CD4-positive, alpha-beta T cell treated with Interleukin-2 at 100 ng/mL for 4 hours (primary cell): Measurements from ENCODE around the gene CEP19.
A peak's percentile ranks its signal among the peaks of the same experiment; 100 is the strongest.
"Not testable (repeated sequence)": the region's sequence is repeated elsewhere in the genome, so short reads cannot be mapped to it uniquely, and the experiment has no call there.

Source experiments
- DNase-seq: peaks from one replicate; pipeline ENCODE4 v3.0.0-alpha.2; 2020; ENCODE audit warnings: low spot score

CEP19 gene, protein sequence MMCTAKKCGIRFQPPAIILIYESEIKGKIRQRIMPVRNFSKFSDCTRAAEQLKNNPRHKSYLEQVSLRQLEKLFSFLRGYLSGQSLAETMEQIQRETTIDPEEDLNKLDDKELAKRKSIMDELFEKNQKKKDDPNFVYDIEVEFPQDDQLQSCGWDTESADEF

DNA sequence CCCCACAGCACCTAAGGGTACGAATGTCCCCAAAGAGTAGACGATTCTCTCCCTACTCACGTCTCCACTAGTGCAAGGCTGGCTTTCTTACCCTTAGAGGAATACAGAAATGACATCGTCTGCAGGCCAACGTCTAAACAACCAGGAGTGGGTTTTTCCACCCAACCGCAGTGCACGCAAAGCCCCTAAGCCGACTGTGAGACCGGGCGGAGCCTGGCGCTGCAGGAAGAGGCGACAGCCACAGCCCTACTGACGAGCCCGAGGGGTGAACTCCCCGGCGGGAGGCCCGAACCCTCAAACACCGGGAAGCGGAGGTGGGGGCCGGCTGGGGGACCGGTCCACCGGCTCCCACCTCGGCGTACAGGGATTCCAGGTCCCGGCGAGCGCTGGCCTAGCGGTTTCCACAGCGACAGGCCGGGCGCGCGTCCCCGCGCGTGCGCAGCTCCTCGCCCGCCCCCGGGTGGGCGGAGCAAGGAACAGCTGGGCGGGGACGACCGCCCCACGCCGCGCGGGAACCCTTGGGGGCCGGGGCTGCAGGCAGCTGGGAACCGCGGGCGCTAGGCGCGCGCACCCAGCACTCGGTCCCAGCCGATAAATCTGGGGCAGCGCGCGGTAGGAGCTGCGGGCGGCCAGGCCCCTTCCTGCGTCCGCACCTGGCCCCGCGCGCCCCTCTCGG, at the start of gene CEP19, which contains the start of gene PIGX:
CEP19 (minus strand) TSS at position 413 of the 676 bp plus-strand sequence. CDS start 3,593 bp downstream, outside the sequence.
PIGX (plus strand) TSS at position 540 of the 676 bp plus-strand sequence.
- DNase-seq: peak; percentile 92

DNA sequence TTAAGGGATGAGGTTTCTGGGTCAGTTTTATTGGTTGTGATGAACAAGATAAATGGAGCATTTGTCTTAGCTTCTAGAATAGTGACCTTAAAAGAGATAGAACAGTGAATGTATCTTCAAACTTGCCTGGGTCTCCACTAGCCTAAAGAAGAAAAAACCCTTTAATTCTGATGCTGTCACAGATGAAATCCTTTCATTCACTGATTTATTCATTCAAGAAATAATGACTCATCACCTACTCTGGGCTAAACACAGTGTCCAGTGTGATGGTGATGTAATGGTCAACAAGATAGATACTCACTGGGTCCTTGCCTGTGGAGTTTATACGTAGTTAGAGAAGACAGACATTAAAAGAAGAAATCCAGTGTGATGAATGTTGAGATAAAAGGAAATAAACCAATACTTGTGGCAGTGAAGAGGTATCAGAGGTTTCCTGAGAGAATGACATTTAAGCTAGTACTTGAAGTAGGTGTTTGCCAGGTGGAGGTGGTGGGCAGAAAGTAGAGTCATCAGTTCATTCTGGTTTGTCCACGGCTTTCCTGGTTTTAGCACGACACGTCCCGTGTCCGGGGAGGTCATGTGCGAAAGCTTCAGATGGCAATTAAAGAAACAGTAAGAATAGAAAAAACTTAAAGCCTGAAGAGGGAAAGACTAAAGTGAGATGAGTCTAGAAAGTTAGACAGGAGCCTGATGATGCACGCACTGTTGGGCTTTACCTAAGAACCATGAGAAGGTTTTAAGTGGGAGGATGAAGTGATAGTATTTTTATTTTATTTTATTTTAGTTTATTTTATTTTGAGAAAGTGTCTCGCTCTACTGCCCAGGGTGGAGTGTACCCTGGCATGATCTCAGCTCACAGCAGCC, 46.1 kb upstream of the CEP19 start:
- DNase-seq: no peak

DNA sequence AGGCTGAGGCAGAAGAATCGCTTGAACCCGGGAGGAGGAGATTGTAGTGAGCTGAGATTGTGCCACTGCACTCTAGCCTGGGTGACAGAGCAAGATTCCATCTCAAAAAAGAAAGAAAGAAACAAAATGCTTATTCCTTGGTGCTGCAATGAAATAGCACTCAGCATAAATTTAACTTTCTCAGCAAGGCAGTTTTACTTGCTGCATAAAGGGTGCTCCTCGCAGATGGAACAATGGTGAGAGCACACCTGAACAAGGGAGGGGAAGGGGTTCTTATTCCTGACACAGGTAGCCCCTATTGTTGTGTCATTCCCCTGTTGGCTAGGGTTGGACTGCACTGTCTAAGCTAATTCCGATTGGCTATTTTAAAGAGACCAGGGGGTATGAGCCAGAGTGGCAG, 44.7 kb upstream of the CEP19 start:
- no peak for DNase-seq

DNA sequence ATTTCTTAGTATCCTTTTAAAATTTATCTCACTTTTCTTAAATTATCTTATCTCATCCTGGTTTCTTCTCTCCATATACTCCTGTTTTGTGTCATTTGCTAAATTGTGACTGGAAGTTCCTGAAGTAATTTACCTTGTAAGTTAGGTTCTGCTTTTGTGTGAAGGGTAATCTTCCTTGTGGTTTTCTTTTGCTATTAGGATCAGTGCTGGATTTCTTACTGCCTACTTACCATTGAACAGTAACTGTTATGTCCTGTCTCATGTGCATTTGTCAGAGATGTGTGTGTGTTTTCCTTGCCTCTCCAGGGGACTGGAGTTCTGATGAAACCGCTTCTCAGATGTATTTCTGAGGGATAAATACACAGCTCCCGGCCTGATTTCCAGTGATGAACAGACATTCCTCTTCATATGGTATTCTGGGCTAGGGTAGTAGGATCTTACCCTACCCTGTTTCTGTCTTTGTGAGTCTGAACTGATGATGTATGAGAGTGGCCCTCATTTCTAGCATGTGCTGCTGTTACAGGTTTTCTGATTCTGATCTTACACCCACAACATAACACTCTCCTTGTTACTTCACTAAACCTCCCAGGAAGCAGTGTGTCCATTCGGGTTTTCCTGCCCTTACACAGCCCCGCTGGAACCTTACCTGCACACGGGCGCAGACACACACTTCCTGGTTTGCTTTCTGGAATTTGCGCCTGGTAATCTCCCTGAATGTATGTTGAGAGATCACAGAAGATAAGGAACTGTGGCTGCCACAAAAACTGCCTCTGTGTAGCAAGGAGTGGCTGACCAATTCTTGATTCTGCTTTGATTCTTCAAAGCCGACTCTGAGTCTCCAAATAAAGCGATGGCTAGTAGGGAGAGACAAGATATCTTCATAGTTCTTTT, 42.3 kb upstream of the CEP19 start:
- no peak for DNase-seq

DNA sequence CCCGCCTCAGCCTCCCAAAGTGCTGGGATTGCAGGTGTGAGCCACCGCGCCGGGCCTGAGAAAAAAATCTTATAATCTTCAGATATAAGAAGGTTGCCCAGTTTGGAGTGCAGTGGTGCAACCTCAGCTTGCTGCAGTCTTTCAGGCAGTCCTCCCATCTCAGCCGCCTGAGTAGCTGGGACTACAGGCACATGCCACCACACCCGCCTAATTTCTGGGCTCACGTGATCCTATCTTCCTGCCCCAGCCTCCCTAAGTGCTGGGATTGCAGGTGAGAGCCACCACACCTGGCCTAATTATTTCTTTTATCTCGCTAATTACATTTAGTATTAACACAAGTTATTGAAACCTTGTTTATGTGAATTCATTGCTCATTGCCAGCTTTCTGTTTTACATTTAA, 41.2 kb upstream of the CEP19 start:
- no peak for DNase-seq

DNA sequence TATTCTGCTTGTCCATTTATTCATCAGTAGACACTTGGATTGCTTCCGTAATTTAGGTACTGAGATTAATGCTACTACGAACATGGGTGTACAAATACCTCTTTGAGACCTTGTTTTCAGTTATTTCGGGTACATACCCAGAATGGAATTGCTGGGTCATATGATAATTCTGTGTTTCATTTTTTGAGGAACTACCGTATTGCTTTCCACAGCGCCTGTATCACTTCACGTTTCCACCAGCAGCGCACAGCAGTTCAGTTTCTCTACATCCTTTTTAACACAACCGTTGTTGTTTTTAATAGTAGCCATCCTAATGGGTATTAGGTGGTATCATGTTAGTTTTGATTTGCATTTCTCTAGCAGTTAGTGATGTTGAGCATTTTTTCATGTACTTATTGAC, 37.1 kb upstream of the CEP19 start:
- no peak for DNase-seq

DNA sequence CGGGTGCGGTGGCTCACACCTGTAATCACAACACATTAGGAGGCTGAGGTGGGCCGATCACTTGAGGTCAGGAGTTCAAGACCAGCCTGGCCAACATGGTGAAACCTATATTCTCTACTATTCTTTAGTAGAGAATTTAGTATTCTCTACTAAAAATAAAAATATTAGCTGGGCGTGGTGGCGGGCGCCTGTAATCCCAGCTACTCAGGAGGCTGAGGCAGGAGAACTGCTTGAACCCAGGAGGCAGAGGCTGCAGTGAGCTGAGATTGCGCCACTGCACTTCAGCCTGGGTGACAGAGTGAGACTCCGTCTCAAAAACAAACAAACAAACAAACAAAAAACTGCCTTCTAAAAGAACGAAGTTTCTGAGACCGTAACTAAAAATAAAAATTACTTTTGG, 31.5 kb upstream of the CEP19 start:
- DNase-seq: not testable (repeated sequence)

DNA sequence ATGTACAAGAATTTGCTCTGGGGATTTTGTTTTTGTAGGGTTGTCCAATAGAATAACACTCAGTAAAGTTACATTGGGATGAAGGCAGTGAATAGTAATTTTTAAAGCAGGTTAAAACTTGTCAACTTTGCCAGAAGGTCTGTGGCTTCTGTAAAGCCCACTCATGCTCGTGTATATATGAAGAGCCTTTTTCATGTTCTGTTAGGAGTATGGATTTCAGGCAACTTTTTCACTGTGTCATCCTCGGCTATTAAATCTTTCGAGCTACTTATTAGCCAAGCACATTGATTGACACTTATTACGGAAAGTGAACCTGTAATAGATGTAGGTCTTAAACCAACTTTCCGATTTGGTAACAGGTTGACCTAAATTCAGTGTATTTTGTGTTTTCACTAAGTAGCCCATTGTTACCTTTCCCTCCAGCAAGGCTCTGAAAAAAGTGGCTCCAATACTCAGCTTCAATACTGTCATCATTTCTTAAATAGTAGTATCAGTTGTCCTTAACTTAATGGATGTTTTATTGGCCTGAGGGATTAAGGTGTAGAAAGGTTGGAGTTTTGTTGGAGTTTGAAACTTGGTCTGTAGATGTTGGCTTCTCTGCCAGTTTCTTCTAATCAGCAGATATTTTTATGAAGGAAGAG, 29.3 kb upstream of the CEP19 start:
- DNase-seq: no peak

DNA sequence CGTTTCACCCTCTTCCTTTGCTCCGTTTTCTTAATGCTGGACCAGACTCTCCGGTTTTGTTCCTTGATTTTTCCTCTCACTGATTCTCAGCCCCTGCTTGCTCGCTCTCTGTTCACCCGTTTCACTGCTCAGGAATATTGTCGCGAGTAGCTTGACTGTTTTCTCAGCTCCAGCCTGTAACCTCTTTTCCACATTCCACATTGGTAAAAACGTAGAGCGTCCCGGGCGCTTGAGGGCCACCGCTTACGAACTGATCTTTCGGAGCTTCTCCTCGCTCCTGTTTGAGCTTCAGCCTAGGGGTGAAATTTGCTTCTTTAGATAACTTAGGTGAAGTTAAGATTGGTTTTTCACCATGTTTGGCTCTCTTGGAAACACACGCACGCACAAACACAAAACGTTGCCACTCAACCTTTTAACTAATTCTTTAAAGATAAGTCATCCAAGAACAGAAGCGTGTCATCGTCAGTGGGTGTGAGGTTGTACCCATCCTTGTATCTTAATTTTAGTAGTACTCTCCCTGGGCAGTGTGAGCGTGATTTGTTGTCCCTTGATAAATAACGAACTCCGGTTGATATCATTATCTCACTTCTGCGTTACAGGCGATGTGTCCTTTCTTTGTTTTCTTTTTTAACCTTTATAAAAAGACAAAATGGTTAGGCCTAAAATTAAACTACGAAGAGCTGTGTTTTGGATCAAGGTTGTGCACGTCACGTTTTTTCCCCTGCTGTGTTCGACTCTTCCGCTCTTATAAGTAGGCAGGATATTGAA, 28.6 kb upstream of the CEP19 start:
- DNase-seq: peak; percentile 35

DNA sequence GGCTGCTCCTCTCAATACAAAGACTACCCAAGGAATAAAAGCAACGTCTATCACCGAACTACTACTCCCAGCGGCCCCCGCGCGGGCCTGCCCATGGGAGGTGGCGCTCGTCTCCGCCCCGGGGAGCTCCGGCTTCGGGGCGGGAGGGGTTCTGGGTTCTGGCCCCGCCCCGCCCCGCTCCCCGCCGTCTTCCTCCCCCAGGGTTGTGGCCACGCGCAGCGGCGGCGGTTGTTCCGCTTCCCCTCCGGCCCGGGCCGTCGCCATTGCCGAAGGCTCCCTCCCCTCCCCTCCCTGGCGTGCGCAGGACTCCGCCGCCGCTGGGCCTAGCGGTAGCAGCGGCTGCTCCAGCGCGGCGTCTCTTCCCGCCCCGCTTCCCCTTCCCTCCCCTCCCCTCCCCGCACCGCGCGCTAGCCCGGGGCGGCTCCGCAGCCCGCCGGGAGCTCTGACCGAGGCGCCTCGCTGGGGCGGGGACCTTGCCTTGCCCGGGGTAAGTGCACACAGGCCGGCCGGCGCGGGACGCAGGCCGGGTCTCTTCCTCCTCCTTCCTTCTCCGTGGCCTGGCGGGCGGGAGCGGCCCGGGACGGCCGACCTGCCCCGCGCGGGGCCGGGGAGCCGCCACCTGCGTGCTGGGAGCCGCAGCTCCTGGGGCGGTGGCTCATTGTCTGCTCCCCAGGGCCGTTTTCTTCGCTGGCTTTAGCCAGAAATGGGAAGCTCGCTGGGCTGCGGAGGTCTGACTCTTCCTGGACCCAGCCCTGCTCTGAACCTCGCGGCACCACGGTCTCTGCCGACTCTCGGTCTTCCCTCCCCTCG, 27.8 kb upstream of the CEP19 start, which contains the start of gene PAK2:
PAK2 (plus strand) TSS at position 187 of the 810 bp plus-strand sequence. CDS start 42,790 bp downstream, outside the sequence.
- DNase-seq: peak; percentile 91

DNA sequence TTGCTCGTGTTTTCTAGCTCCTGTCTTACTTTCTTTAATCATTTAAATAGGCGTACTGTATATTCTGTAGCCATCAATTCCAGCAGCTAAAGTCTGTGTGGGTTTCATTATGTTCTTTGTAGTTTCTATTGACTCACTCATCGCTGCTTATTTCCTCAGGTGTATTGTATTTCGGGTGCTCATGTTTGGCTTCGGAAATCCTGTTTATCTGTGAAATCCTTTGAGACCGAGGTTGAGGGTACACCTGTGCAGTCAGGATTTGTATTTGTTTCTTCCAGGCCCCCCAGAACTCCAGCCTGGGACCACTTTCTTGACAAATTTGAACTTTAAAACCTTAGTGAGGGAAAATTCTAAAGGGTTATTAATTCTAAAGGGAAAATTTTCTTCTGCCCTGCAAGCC, 25.6 kb upstream of the CEP19 start:
- DNase-seq: no peak

DNA sequence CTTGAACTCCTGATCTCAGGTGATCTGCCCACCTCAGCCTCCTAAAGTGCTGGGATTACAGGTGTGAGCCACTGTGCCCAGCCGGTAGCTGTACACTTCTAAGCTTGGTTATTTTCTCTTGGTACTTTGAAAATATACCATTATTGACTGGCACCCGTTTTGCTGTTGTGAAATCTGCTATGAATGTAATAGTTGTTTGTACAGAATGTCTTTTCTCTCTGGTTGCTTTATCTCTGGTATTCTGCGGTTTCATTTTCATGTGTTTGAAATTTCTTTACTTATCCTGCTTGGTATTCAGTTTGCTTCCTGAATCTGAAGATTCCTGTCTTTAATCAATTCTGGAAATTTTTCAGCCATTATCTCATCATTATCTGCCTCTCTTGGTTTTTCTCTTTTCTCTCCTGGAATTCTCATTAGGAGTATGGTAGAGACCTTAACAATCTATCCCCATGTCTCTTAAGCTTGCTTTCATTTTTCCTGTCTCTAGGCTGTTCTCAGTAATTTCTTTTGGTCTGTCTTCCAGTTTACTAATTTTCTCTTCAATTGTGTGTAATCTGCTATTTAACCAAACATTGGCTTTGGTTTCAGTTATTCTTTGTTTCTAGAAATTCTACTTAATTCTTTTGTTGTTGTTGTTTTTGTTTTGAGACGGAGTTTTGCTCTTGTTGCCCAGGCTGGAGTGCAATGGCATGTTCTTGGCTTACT, 24.8 kb upstream of the CEP19 start:
- DNase-seq: no peak

DNA sequence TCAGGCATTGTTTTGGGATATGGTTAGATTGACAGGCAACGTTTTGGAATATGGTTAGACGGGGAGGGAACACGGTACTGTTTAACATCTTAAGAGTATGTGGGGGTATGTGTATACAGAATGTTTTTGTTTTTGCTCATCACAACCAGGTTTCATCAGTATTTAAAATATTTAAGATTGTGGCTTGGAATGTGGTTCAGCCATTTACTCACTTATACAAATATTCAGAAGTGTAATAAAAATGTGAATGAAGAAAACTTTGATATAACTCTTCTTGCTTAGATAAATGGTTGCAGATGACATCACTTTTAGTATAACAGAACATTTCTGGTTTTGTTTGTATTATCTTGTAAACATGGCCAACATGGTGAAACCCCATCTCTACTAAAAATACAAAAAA, 23.7 kb upstream of the CEP19 start:
- no peak for DNase-seq

DNA sequence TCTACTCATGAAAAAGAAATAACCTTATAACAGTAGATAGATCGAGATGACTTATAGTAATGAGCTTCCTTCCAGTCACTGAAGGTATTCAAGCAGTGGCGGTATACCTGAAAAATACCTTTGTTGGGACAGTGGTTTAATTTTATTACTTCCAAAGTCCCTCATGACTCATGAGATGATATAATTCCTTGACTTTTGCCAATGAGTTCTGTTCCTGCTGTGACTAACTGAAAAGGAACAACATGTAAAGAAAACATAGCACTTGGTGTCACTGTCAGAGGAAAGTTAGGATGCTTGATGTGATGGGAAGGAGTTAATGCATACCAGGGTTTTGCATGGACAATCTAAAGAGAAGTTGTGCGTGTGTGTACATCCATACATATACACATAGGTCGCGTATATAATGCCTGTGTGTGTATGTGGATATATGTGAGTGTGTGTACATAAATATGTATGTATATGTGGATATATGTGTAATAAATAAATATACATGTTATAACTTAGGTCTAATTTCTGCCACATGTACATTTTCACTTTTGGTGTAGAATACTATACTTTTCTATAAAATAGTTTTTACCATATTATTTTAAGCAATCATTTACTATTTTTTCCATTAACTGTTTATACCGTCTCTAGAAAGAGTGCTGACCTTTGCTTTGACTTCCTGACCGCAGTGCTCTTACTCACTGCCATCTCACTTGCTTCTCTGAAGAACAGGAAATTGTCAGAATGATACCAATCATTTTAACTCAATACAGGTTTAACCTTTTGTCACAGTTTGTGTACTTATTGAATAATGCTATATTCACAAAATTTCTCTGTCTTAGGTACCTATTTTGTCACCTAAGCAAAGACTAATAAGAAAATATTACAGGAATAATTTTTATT, 15.0 kb upstream of the CEP19 start:
- peak; percentile 66 for DNase-seq

DNA sequence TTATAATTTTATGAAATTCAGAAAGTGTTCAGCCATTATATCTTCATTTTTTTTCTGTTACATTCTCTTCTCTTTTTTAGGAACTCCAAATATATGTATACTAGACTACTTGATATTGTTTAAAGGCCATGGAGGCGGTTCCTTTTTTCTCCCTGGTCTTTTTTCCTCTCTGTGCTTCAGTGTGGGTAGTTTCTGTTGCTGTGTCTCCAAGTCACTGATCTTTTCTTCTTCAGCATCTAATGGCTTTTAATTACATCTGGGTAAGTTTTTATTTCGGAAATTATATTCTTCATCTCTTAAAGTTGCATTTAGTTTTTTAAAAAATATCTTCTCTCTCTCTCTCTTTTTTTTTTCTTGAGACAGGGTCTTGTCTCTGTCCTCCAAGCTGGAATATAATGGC, 9.0 kb upstream of the CEP19 start:
- no peak for DNase-seq

DNA sequence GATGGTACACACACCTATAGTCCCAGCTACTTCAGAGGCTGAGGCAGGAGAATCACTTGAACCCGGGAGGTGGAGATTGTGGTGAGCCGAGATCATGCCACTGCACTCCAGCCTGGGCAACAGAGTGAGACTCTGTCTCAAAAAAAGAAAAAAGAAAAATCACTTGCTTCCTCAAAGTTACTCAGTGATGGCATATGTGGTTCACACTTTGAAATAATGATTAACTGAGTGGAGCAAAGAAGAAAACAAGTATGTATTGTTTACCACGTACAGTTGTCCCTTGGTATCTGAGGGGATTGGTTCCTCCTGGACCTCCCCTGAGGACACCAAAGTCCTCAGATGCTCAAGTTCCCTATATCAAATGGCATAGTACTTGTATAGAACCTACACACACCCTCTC, 5.1 kb upstream of the CEP19 start:
- DNase-seq: not testable (repeated sequence)

DNA sequence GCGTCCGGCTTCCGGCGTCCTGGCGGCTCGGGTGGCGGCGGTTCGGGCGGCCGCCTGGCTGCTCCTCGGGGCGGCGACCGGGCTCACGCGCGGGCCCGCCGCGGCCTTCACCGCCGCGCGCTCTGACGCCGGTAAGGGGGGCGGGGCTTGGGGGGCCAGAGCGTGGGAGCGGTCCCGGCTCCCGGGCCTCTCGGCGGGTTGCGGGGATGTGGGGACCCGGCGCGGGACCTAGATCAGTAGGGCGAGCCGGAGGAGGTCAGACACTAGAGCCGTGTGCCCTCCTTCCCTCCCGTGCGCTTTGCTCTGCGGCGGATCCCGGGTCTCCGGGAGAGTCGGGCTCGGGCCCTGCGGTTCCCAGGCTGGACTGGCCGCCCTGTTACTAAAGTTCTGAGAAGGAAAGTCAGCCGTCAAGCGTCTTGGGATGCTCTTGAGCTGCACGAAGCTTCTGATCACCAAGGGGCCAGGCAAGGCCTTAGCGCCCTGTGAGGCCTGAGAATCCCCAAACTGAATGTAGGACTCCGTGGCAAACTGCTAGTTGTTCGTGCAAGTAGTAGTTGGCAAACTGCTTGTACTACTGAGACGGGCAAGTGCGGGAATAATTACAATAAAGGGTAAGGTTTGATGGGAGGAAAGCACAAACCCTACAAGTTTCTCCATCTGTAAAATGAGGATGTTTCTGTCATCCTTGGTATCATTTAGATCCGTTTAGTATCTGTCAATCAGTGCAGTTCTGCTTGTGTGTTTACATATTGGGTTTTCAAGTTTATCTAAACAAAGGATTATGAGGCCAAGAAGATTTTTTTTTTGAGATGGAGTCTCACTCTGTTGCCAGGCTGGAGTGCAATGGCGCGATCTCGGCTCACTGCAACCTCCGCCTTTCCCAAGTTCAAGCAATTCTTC, 714 bp upstream of the CEP19 start:
- peak; percentile 60 for DNase-seq
